Parathyroid adenoma (tissue), 2 donors: ENCODE results near the gene SSC5D.

ENCODE experiments used
- H2AFZ ChIP-seq: fragments of 300-600 bp; sonication (generic); one replicate; pipeline ENCODE4 v1.7.0; 2017; ENCODE audit warnings: antibody characterized with exemption, mild to moderate bottlenecking
- H3K27ac ChIP-seq: fragments of 300-600 bp; sonication (generic); one replicate; pipeline ENCODE4 v1.7.0; 2017
- H3K27me3 ChIP-seq: fragments of 300-600 bp; sonication (generic); one replicate; pipeline ENCODE4 v1.7.0; 2017; ENCODE audit warnings: low read length; ENCODE audit not compliant: control insufficient read depth, insufficient read depth
- H3K36me3 ChIP-seq: fragments of 300-600 bp; sonication (generic); one replicate; pipeline ENCODE4 v1.7.0; 2017; ENCODE audit warnings: low read length; ENCODE audit not compliant: control insufficient read depth, insufficient read depth
- H3K4me1 ChIP-seq: fragments of 300-600 bp; sonication (generic); one replicate; pipeline ENCODE4 v1.7.0; 2017; ENCODE audit warnings: control low read depth
- H3K4me2 ChIP-seq: fragments of 300-600 bp; sonication (generic); one replicate; pipeline ENCODE4 v1.7.0; 2017; ENCODE audit warnings: low read length
- H3K4me3 ChIP-seq: fragments of 300-600 bp; sonication (generic); one replicate; pipeline ENCODE4 v1.7.0; 2017; ENCODE audit warnings: low read depth, low read length
- H3K79me2 ChIP-seq: fragments of 300-600 bp; sonication (generic); one replicate; pipeline ENCODE4 v1.7.0; 2017; ENCODE audit warnings: control low read depth
- H3K9ac ChIP-seq: fragments of 300-600 bp; sonication (generic); one replicate; pipeline ENCODE4 v1.7.0; 2017; ENCODE audit warnings: mild to moderate bottlenecking
- H3K9me3 ChIP-seq: fragments of 300-600 bp; sonication (generic); one replicate; pipeline ENCODE4 v1.7.0; 2017; ENCODE audit warnings: low read length; ENCODE audit not compliant: control insufficient read depth
- CTCF ChIP-seq: fragments of 300-600 bp; sonication (generic); IDR thresholded peaks from one replicate; pipeline ENCODE4 v1.7.0; 2017; ENCODE audit warnings: antibody characterized with exemption, mild to moderate bottlenecking
- donor health status: primary hyperparathyroidism.

SSC5D gene

GRCh38 chr19:55544776-55545439, 56.7 kb downstream of the SSC5D start:
- Histone ChIP-seq H3K4me3 (no peak overlapping the region), H3K27me3 (no peaks in the 10 kb centered on the region), H3K9ac (no peak overlapping the region)

GRCh38 chr19:55545443-55545842, 57.2 kb downstream of the SSC5D start, which contains the start of gene SBK3:
TSS of gene SBK3 (minus strand) at chr19:55545543. CDS start at chr19:55545543, 0 bp downstream.
- no peak for TF ChIP-seq CTCF
- Histone ChIP-seq H3K9me3 (no peaks in the 10 kb centered on the region), H3K27me3 (no peaks in the 10 kb centered on the region), H3K9ac (no peak within 1 kb of the TSS), H3K79me2 (no peaks in the 10 kb centered on the region), H3K36me3 (no peaks in the 10 kb centered on the region), H3K4me2 (no peak within 1 kb of the TSS), H3K4me3 (no peak within 1 kb of the TSS), H2AFZ (no peak within 1 kb of the TSS), H3K27ac (peak within 1 kb of the TSS; percentile 66), H3K4me1 (no peaks in the 10 kb centered on the region)

More at GRCh38 chr19:55544776-55545439, 56.7 kb downstream of the SSC5D start:
- no peaks in the 10 kb centered on the region for H3K79me2 ChIP-seq
- H3K4me2 ChIP-seq = no peak overlapping the region
- H3K27ac ChIP-seq = no peak overlapping the region
- TF ChIP-seq CTCF = no peak
- no peaks in the 10 kb centered on the region for H3K4me1 ChIP-seq
- H2AFZ ChIP-seq = no peak overlapping the region
- no peaks in the 10 kb centered on the region for H3K36me3 ChIP-seq
- no peaks in the 10 kb centered on the region for H3K9me3 ChIP-seq

- Histone ChIP-seq H3K9me3 (no peaks in the 10 kb centered on the region), H3K4me1 (no peaks in the 10 kb centered on the region), H3K36me3 (no peaks in the 10 kb centered on the region), H3K27me3 (no peaks in the 10 kb centered on the region), H2AFZ (no peak overlapping the region), H3K27ac (peak overlapping the region; percentile 66), H3K9ac (no peak overlapping the region), H3K4me2 (no peak overlapping the region), H3K79me2 (no peaks in the 10 kb centered on the region), H3K4me3 (no peak overlapping the region)
- TF ChIP-seq CTCF = no peak
These were observed 57.8 kb downstream of the SSC5D start for GRCh38 chr19:55546011-55546410.

- Histone ChIP-seq H3K27me3 (no peaks in the 10 kb centered on the region), H3K79me2 (no peaks in the 10 kb centered on the region), H3K9ac (no peak overlapping the region), H3K9me3 (no peaks in the 10 kb centered on the region), H3K36me3 (no peaks in the 10 kb centered on the region), H3K4me3 (no peak overlapping the region), H3K27ac (peak overlapping the region; percentile 66), H3K4me2 (no peak overlapping the region), H3K4me1 (no peaks in the 10 kb centered on the region), H2AFZ (no peak overlapping the region)
- TF ChIP-seq CTCF = no peak
These were observed 58.8 kb downstream of the SSC5D start for GRCh38 chr19:55546822-55547614.
